Measurements from ENCODE around the gene CD96. TPM values are rescaled to one million over a fixed set of nuclear protein-coding genes. Genes with fewer than 3 reads are reported as not detected.

The CD96 gene
- total and polyA plus RNA-seq, 2 donors (not counting 1 experiment from before 2014, with no cell fraction given) = 0.10 TPM; not detected in 1

DNA sequence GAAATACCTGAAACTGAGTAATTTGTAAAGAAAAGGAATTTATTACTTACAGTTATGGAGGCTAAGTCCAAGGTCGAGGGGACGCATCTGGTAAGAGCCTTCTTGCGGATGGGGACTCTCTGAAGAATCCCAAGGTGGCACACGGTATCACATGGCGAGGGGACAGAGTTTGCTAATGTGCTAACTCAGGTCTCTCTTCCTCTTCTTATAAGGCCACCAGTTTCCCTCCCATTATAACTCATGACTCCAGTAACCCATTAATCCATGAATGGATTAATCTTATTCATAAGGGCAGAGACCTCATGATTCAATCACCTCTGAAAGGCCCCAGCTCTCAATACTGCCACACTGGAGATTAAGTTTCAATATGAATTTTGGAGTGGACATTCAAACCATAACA is 37.5 kb downstream of the CD96 start:
- no peaks in the 10 kb centered on the region for H3K36me3 ChIP-seq (ENCODE audit: control insufficient read depth, insufficient read depth, low read length)

GRCh38 chr3:111581403-111582119 is 39.6 kb downstream of the CD96 start:
- no peak overlapping the region for H3K4me3 ChIP-seq (replicated peaks in 1 of 4; ENCODE audit: control extremely low read depth in 1 of 4, insufficient read depth in 1 of 4, low read depth in 3 of 4, low read length in 4 of 4)
- TF ChIP-seq EZH2 (IDR thresholded peaks at IDR 0.05; ENCODE audit: low read length, missing control alignments) = no peak
- no peak overlapping the region for H3K9ac ChIP-seq (ENCODE audit: insufficient read depth, low read length)
- no peaks in the 10 kb centered on the region for H3K27me3 ChIP-seq (ENCODE audit: control insufficient read depth, insufficient read depth, low read length)
- no peaks in the 10 kb centered on the region for H3K9me3 ChIP-seq (ENCODE audit: control insufficient read depth, insufficient read depth, low read depth, low read length)
- H3K4me1 ChIP-seq (ENCODE audit: control insufficient read depth, extremely low read depth, insufficient read depth, low read length) = peaks cover 4% of the 10 kb centered on the region
- no peak overlapping the region for H2AFZ ChIP-seq (ENCODE audit: low read length)
- H3K79me2 ChIP-seq (ENCODE audit: control insufficient read depth, insufficient read depth, low read length) = no peaks in the 10 kb centered on the region
- no peak for DNase-seq (ENCODE audit: low read depth in 2 of 2)
- H4K20me1 ChIP-seq (ENCODE audit: control insufficient read depth, extremely low read depth, insufficient read depth, low read length) = no peaks in the 10 kb centered on the region
- peak overlapping the region; percentile 37 for H3K4me2 ChIP-seq (ENCODE audit: extremely low read depth, insufficient read depth, low read length)
- no peak overlapping the region for H3K27ac ChIP-seq (ENCODE audit: insufficient read depth, low read length)
- no peaks in the 10 kb centered on the region for H3K36me3 ChIP-seq (ENCODE audit: control insufficient read depth, insufficient read depth, low read length)

More for the DNA sequence above, 37.5 kb downstream of the CD96 start:
- Histone ChIP-seq H3K9me3 (ENCODE audit: control insufficient read depth, insufficient read depth, low read depth, low read length) (no peaks in the 10 kb centered on the region), H3K9ac (ENCODE audit: insufficient read depth, low read length) (no peak overlapping the region), H3K27me3 (ENCODE audit: control insufficient read depth, insufficient read depth, low read length) (no peaks in the 10 kb centered on the region), H3K4me3 (replicated peaks in 1 of 4; ENCODE audit: control extremely low read depth in 1 of 4, insufficient read depth in 1 of 4, low read depth in 3 of 4, low read length in 4 of 4) (no peak overlapping the region), H2AFZ (ENCODE audit: low read length) (no peak overlapping the region), H3K27ac (ENCODE audit: insufficient read depth, low read length) (no peak overlapping the region), H4K20me1 (ENCODE audit: control insufficient read depth, extremely low read depth, insufficient read depth, low read length) (no peaks in the 10 kb centered on the region), H3K4me1 (ENCODE audit: control insufficient read depth, extremely low read depth, insufficient read depth, low read length) (peaks cover 4% of the 10 kb centered on the region), H3K79me2 (ENCODE audit: control insufficient read depth, insufficient read depth, low read length) (no peaks in the 10 kb centered on the region), H3K4me2 (ENCODE audit: extremely low read depth, insufficient read depth, low read length) (no peak overlapping the region)
- no peak for DNase-seq (ENCODE audit: low read depth in 2 of 2)
- TF ChIP-seq, protein P1, sequence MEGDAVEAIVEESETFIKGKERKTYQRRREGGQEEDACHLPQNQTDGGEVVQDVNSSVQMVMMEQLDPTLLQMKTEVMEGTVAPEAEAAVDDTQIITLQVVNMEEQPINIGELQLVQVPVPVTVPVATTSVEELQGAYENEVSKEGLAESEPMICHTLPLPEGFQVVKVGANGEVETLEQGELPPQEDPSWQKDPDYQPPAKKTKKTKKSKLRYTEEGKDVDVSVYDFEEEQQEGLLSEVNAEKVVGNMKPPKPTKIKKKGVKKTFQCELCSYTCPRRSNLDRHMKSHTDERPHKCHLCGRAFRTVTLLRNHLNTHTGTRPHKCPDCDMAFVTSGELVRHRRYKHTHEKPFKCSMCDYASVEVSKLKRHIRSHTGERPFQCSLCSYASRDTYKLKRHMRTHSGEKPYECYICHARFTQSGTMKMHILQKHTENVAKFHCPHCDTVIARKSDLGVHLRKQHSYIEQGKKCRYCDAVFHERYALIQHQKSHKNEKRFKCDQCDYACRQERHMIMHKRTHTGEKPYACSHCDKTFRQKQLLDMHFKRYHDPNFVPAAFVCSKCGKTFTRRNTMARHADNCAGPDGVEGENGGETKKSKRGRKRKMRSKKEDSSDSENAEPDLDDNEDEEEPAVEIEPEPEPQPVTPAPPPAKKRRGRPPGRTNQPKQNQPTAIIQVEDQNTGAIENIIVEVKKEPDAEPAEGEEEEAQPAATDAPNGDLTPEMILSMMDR (conservative IDR thresholded peaks at IDR 0.05 in 1 of 2, IDR thresholded peaks at IDR 0.05 in 1 of 2; ENCODE audit: low read depth in 1 of 2, low read length in 2 of 2) = no peak
- no peak for TF ChIP-seq EZH2 (IDR thresholded peaks at IDR 0.05; ENCODE audit: low read length, missing control alignments)

DNA sequence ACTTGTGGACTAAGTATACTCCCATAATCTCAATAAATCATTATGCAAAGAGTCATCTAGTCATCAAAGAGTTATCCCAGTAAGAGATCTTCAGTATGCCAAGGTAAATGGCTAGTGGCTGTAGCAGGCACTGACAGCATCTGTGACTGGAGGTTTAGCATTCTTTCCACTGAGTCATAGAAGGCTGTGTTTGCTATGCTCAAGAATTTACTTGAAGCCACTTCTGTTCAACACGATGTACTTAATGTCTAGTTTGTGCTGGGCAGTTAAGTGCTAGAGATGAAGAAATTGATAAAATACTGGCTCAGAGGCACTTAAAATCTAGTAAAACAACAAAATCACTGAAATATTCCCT is 40.1 kb downstream of the CD96 start:
- peak overlapping the region; percentile 37 for H3K4me2 ChIP-seq (ENCODE audit: extremely low read depth, insufficient read depth, low read length)
- TF ChIP-seq, protein P1 (conservative IDR thresholded peaks at IDR 0.05 in 1 of 2, IDR thresholded peaks at IDR 0.05 in 1 of 2; ENCODE audit: low read depth in 1 of 2, low read length in 2 of 2) = no peak
- TF ChIP-seq EZH2 (IDR thresholded peaks at IDR 0.05; ENCODE audit: low read length, missing control alignments) = no peak
- H4K20me1 ChIP-seq (ENCODE audit: control insufficient read depth, extremely low read depth, insufficient read depth, low read length) = no peaks in the 10 kb centered on the region
- no peak overlapping the region for H3K4me3 ChIP-seq (replicated peaks in 1 of 4; ENCODE audit: control extremely low read depth in 1 of 4, insufficient read depth in 1 of 4, low read depth in 3 of 4, low read length in 4 of 4)
- no peak overlapping the region for H3K9ac ChIP-seq (ENCODE audit: insufficient read depth, low read length)
- H3K9me3 ChIP-seq (ENCODE audit: control insufficient read depth, insufficient read depth, low read depth, low read length) = no peaks in the 10 kb centered on the region
- H2AFZ ChIP-seq (ENCODE audit: low read length) = no peak overlapping the region
- no peaks in the 10 kb centered on the region for H3K36me3 ChIP-seq (ENCODE audit: control insufficient read depth, insufficient read depth, low read length)
- no peak overlapping the region for H3K27ac ChIP-seq (ENCODE audit: insufficient read depth, low read length)
- no peaks in the 10 kb centered on the region for H3K79me2 ChIP-seq (ENCODE audit: control insufficient read depth, insufficient read depth, low read length)
- H3K27me3 ChIP-seq (ENCODE audit: control insufficient read depth, insufficient read depth, low read length) = no peaks in the 10 kb centered on the region
- H3K4me1 ChIP-seq (ENCODE audit: control insufficient read depth, extremely low read depth, insufficient read depth, low read length) = peaks cover 4% of the 10 kb centered on the region
- peak; percentile 34 to 99 for DNase-seq (ENCODE audit: low read depth in 2 of 2)
